ENCODE measurements around the gene KRT5.

Gene KRT5

DNA sequence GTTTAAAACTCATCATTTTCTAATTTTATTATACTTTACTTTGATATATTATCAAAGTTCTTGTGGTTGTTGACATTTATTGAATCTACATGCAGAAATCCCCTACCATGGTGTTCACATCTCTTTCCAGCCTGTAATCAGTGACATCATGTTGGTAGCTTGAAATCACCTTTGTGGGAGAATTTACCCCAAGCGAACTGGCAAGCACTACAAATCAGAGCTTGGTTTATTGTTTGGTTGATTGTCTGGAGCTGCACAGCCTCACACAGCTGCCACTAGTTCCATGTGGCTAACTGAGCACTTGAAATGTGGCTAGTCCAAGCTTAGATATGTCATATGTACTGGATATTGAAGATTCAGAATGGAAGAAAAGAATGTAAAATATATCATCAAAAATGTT, 15.4 kb upstream of the KRT5 start:
- no peak for DNase-seq

DNA sequence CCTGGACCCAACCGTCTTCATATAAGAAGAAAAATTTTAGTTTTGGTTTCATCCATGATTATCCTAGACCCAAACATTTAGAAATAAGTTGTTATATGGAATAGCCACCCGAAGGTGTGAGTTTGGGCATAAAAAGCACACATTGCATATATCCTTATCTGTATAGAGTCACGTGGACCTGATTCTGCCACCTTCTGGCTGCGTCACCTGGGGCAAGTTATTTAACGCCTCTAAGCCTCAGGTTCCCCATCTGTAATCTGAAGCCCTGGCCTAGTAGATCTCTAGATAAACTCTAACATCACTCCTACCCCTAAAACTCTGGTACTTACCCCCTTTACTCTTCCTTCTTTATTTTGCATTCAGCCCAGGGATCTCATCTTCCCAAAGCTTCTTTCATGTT, 14.3 kb upstream of the KRT5 start:
- no peak for DNase-seq

DNA sequence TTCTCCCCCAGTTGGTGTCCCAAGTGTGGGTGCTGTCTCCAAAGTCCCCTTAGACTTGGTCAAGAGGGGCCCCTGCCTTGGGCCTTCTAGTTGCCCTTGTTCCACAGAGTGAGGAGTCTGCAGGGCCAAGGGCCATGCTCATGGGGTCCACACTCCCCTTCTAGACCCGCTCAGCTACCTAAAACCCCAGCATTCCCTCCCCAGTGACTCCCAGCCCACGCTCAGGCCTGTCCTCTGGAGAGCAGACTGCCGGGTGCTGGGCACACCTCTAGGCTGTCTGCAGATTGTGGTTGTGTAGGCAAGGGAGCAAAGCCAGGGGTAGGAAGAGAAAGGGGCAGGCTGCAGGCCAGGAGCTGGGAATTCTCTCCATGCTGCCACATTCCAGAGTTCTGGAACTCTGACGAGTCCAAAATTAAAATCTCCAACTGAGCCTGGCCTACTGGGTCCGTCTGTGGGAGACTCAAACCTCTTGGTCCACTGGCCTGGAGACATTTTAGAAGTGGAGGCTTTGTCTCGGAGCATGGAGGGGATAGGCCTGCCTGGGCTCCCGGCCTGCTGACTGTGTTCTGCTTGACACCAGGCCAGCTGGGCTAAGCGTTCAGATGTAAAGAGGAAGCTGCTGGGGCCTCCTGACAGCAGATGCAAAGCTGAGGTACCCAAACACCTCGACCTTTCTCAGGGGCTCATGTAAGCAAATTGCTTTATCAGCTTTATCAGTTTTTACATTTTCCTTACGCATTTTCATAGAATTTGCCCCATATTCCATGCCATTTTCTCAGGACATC, 13.7 kb upstream of the KRT5 start:
- no peak for DNase-seq

DNA sequence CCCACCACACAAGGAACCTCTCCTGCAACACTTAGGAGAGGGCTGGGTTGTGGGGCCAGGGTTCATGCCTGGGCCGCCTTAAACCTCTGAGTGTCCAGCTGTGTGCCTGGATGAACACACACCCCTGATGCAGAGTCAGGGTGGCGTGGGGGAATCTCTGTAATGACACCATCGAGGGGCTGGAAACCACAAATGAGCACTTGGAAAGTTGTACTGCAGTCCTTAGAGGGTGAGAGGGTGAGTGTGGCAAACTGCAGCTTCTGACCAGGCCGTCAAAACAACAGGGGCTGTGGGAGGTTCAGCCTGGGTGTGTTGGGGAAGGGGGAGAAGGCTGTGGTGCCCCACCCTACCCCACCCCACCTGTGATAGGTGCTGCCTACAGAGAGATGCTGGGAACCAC, 12.4 kb upstream of the KRT5 start:
- no peak for DNase-seq

DNA sequence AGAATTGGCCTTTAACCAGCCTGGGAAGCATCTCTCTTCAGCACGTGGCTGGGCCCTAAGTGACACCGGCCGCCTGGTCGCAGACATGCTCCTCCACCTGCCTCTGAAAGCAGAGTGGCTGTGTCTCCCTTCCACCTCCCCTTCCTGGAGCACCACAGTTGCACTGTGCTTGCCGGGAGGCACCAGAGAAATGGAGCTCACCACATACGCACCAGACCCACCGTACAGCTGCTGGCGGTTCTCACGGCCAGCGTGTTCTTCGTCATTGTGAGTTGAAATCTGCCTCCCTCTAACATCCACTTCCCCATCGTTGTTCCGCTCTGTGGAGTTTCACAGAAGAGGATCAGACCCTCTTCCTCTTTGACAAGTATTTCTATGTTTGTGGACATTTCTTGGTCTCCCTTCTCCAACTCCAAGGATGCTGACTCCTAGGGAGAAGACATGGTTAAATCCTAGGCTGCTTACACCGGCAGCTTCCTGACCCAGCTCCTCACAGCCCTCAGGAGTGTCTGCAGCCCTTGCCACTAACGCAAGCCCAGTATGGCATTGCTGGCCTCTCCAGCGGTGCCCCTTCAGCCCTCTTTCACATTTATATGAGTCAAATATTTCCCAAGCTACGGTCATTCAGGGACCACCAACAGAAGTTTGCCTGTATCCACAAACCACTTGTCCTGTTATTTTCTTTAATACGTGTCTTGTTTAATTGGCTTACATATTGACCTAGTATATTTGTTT, 11.5 kb upstream of the KRT5 start:
- no peak for DNase-seq

DNA sequence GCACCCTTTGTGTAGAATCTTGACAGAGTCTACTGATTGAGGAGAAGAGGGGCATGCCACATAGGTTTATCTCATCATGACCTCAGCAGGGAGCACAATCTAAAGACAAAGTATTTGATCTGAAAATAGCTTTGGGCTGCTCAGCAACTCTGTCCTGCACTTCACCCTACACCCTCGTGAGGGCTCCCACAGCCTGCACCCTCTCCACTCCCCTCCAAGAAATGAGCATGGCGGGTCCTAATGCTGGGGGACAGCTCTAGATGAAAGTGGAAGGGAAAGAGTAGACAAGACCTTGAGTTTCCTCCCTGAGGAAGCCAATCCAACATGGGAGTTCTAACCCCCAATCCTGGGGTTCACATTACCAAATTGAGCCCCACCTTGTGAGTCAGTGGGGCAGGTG, 10.7 kb upstream of the KRT5 start:
- DNase-seq, result no peak

DNA sequence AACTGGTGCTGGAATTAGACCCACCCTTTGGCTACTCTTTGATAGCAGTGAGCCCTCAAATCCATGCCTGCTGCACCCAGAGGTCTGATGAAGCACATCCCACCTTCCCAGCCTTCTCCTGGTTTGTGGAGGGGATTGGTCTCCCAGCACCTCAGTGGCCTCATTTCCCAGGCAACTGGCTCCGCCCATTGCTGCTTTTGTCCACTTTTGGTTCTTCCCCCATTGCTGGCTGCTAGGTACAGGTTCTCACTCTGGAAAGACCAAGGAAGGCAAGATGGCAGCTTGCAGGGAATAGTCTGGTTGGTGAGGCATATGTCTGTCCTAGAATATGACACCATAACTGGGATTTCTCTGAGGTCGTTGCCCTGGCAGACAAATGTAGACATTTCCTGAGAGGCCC, 10.2 kb upstream of the KRT5 start:
- DNase-seq, result no peak

DNA sequence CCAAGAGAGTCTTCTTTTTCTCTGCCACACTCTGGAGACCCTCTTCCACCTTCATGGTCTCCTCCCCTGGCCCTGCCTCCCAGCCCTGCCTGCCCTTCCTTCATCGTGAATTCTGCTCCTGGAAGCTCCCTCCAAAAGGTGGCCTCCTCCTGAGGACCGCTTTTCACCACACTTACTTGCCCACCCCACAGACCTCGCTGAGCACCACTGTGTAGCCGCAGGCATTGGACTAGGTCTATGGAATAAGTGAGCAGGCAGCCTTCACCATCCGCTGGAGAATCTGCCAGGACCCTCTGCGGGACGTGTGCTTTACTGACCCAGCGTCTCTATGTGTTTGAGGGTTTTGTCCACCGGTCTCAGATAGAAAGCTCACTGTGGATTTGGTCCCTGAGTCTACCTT, 9.7 kb upstream of the KRT5 start:
- DNase-seq, result no peak

DNA sequence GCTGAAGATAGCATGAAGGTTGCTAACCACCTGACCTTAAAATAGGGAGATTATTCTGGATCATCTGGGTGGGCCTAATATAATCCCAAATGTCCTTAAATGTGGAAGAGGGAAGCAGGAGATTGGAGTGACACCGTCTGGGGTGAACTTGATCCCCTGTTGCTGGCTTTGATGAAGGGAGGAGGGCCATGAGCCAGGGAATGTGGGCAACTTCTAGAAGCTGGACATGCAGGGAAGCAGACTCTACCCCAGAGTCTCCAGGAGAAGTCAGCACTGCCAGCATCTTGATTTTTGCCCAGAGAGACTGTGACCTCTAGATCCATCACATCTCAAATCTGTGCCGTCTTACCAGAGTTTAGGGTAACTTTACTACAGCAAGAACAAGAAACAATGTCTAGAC, 9.2 kb upstream of the KRT5 start:
- DNase-seq, result no peak

DNA sequence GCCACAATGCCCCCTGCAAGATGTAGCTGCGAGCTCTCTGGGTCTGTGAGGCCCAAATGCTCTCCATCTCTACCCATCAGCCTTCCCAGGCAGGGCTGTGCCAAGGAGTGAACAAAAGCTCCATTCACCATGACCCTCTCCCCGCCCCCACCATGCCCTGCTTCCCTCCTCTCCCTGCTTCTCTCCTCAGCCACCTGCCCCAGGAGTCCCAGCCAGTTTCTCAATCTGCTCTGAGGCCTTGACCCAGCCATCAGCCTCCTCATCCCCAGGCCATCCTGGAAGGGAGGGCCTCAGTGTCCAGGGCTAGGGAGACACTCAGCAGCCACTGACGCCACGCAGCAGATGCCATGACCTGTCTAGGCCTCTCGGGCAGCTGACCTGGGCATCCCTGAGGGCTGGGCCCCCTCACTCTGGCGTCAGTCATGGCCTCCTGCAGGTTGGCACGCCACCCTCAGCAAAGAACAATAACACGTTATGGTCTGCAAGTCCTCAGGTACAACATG, 8.5 kb upstream of the KRT5 start:
- DNase-seq, result no peak

DNA sequence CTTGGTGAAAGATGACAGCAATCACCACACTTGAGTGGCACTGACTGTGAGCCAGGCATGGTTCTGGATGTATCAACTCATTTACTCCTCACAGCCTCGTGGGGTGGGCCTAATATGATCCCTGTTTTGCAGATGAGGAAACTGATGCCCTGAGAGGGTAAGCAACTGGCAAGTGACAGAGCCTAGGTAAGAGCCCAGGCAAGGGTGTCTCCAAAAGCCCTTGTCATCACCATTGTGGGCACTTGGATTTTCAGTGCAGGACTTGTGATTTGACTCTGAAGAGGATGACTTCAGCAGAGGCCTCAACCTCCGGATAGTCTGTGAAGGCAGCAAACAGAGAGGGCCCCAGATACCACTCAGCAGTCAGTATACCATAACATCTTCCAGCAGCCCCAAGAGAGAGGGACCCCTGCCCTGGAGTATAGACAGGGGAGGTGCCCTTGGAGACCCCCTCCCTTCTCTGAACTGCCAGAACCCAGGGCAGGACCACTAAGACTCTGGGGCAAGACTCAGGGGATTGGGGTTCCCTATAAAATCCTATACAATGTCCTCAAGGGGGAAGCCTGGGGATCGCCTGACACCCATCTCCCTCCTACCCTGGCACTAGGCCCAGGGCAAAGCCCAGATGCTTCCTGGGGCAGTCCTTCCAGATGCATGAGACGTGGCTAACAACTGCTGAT, 7.1 kb upstream of the KRT5 start:
- no peak for DNase-seq

DNA sequence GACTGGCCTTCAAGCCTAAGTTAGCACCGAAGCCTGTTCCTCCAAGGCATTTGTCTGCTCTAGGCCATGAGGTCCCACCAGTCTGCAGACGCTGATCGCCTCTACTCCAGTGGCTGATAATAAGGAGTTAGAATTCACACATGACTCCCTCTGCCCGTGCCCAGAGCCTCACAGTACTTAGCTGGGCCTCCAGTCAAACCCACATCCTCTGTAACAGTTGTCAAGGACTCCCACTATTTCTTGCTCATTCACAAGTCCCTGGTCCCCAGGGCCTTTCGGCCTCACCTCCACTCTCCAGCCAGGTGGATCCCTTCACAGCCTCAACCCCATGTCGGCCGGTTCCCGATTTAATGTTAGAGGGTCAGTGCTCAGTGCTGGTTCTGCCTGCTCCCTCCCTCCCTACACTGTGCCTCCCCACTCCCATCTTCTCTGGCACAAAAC, 6.3 kb upstream of the KRT5 start:
- no peak for DNase-seq

DNA sequence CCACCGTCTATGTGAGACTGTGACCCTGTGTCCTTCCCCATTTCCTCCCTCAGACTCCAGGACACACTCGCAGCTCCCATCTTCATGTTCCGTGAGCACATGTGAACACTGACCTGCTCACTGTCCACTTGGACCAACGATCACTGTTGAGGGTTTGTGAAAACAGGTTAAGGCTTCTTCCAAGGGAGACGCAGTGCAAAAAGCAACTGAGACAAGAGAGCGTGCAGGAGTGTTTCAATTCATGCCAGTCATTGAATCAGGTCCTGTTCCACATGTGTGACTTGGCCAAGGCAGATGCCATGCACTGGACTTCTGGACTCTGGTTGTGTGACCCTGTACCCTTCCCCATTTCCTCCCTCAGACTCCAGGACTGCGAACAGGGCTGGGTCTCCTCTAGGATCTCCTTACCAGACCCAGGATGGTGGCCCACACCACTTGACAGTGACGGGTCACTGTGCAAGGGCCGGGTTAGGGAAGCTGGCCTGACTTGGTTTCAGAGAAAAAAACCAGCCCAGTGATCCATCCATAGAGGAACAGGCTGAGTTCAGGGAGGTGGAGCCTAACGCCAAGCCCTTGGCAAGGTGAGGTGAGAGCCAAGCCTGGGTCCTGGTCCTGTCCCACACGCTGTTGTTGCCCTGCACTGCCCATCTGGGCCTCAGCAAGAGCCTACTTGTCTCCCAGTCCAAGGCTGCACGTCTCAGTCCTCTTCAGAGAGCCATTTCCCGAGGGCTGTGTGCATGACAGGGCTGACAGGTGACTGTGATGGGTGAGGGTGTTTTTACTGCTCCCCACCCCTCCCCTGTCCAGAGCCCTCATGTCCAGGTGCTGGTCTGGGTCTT, 5.7 kb upstream of the KRT5 start:
- DNase-seq, result no peak

DNA sequence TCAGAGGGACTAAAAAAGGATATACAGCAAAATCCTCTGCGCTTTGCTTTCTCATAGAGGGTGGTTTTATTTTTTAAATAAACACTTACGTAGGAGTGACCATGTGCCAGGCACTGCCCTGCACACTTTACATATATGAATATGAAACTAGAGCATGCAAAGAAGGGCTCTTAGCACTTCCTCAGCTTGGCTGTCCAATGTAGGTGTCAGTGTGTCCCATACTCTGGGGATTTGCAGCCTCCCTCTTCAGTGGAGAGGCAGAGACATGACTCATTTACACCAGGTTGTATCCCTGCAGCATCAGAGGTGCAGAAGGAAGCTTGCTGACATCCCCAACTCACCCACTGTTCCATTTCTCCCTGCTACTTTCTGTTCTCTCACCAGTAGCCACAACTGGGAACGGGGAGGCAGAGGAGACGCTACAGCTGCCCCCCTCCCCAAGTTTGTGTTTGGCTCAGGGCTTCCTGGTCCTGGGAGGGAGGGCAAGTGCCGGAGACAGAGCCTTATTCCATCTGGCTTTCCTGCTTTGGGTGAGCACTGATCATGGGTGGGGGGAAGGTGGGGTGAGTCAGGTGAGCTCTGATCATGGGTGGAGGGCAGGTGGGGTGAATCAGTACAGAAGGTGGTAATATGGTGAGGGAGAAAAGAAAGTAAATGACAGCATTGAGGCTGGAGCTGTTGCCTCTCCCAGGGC, 4.9 kb upstream of the KRT5 start:
- DNase-seq, result no peak

DNA sequence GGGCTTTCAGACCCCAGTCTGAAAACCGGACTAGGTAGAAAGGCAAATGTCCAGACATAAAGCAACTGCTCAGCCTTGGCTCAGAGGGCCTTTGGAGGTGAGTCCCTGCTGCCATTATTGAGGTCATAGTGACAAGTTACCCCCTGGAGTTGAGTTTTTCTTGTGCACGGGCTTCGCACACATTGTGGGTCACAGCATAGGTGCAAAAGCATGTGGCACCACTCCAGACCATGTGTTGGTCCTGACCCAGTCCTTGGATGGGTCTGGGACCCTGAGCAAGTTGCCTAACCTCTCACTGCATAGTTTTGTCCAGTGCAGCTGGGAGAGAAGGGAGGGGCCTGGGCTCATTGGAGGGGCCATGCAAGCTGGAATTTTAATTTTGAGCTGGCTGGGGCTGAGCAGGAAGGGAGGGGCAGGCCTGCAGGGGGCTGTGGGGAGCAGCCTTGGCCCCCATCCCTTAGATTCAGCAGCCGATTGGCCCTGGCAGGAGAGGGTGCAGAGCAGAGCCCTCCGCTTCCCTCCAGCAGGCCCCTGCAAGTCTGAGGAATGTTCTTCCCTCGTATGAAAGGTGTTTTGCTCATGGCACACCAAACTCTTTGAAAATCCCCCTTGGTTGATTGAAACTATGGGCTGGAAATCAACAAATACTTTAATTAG, 4.2 kb upstream of the KRT5 start:
- no peak for DNase-seq

DNA sequence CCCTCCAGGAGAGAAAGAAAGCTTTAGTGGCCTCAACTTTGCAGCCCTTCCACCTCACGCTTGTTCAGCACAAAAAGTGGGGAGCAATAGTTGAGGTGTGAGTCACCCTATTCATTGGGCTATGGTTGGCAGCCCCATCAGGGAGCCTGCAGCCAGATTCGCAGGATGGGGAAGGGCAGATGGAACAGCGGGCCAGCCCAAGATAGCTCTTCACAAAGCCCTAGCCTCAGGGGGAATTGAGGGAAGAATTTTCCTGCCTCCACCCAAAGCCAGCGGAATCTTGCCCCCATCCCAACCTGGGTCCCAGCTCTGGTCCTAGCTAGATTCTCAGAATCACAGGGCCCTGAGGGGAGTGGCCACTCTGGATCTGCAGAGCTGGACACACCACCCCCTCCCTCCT, 3.6 kb upstream of the KRT5 start:
- DNase-seq, result no peak

DNA sequence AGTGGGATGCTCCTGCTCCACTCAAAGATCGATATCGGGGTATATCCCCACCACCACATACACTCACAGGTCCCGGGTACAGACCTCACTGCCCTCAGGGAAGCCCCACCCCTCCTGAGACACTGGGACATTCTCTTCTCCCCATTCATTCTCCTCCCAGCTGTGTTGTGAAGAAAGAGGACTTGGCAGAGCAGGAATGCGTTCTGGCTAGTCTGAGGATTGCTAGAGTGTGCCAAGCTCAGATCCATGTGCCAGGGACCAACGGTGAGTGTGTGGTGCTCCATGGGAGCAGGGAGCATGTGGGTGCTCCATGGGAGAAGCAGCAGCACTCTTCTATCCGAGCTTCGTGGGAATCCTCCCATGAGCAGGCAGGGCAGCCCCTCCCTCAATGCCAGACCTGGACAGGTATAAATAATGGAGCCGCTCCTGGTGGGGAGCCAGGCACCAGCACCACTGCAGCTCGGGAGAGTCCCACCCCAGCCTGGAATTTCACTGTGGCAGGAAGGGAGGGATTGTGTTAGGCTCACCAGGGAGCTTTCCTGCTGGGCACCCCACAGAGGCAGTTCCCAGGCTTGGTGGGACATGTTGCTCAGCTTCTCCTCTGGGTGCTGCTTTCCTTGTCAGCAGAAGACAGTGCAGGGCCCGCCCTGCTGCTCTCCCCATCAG, 2.3 kb upstream of the KRT5 start:
- no peak for DNase-seq

DNA sequence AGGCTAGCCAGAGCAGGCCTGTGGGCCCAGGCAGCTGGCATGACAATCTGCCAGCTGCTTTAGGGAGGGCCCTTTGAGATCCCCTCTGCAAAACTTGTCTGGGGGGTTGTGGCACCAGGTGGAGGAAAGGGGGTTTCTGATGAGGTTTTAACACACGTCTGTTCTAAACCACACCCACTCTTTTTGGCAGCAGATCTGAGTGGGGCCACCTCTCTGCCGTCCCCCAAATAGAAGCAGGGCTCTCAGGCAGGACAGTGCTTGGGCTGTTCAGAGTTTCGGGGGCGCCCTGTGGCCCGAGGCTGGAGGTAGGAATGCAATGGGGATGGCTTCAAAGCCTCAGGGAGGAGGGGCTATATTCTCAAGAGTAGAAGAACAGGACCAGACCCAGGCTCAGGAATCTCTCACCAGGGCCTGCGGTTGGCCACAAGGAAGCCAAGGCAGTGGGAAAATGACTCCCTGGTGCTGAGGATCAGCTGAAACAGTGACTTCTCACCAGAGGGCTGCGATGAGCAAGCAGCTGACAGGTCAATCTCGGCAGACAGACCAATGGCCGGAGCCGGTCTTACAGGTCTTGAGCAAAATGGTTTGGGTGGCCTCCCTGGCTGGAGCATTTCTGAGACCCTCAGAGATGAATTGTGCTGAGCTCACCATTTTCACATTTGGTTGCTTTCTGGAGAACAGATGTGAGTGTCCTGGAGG, 1.5 kb upstream of the KRT5 start:
- no peak for DNase-seq

DNA sequence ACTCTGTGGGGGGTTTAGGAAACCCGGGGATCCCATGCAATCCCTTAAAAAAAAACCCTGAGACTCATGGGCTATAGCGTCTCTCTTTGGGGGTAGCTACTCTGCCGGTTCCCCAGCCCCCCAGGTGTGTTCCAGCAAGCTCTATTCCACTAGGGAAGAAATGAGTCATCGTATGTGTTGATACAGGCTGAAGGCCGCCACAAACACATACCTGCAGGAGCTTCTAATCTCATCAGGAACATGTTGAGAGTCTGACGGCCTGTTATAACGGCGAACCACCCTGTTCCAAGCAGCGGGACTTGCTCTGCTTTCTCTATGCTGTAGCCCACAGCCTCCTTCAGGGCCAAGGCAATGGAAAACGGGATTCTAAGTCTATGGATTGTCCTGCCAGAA, 977 bp upstream of the KRT5 start:
- no peak for DNase-seq

DNA sequence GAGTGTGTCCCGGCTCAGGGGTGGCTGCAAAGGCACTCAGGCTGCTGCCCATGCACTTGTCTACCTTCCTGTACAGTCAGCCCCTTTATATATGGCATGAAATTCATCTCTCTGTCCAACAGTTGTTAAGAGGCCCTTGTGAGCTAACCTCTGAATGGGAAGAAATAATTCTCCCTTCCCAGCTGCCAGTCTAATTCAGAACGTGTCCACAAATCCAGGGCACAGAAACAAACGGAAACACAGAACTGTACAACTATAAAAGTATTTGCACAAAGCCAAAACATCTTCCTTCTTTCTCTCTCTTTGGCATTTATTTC, 849 bp downstream of the KRT5 start:
- no peak for DNase-seq
